Stimulated activated CD4-positive, alpha-beta T cell treated with anti-CD3 and anti-CD28 coated beads, Interleukin-12 subunit alpha, Interleukin-12 subunit beta, amount 100 ng/mL, for 48 hours (primary cell): ENCODE data around the gene POLR2C.

Experiments
- DNase-seq, 3 donors: peaks; one replicate each; pipeline ENCODE4 v3.0.0-alpha.2; 2020; ENCODE audit warnings: low read depth in 2 of 3, low spot score in 1 of 3

POLR2C gene

DNA sequence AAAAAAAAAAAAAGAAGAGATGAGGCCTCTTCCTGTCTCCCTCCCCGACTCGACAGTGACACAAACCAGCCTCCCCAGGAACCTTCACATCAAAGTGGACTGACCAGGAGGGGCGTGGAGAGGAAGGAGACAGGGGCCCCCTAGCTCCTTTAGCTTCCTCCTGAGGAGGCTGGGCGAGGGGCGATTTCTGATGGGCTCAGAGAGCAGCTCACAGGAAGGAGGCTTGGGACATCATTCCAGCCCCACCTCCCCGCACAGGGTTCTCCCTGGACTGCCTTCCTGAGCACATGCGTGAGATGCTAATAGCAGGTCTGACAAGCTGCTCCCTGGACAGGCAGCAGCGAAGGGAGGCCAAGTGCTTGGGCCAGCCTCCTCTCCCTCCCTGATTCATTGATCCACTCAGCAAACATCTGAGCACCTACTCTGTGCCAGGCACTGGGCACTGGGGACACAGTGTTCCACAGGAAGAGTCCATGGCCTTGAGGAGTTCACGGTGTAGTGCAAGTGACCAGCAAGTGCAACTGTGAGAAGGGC is 38.2 kb downstream of the POLR2C start:
- no peak for DNase-seq

DNA sequence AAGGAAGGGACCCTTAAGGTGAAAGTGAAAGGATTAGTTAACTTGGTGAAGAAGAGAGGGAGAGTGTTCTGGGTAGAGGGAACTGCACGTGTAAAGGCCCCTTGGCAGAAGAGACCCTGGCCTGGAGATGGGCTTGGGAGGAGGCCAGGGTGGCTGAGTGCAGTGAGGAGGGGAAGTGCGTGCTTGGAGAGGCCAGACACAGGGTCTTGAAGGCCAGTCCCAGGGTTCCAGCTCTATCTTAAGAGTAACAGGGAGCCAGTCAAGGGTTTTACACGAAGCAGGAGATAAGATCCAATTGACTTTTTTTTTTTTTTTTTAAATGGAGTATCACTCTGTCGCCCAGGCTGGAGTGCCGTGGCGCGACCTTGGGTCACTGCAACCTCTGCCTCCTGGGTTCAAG is 39.0 kb downstream of the POLR2C start:
- DNase-seq, result no peak

DNA sequence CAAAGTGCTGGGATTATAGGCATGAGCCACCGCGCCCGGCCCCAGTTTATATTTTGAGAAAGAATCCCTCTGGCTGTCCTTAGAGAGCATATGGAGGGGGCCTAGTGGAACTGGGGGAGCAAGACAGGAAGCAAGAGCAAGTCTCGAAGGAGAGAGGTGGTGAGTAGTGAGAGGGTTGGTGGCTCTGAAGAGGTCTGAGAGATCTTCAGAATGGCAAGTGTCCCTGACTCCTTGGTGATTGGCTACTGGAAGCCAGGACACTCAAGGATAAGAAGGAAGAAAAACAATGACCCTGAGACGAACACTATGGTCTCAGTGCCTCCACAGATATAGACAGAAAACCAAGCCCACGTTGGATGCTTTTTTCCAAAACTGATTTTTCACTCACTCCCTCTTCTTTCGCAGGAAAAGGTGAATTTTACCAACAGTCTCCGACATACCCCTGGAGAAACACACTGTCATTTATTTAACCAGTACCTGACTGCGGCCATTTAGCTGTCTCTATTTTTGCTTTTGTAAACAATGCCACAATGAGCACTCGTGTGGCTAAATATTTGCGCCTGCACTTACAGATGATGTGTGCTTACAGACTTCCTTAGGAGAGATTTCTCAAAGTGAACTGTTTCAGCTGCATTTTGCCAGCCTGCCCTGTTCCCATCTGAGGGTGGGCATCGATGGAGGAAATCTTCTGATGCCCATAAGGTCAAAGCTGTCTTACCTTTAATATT is 39.7 kb downstream of the POLR2C start:
- DNase-seq, result no peak

DNA sequence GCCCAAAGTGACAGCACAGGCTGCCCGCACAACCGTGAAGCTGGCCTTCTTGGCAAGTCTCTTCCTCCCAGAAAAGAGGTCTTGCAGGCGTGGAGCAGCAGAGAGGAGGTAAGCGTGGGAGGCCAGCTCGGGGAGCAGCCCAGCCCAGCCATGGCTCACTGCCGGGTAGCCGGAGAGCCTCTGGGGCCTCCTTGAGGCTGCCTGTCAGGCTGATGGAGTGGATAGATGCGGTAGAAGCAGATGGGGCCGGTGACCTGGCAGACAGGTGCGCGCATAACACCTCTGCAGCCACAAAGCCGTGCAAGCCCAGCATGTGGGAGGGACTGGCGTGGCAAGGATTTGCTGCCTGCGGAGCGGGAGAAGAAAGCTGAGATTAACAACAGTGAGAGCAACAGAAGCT is 40.9 kb downstream of the POLR2C start:
- no peak for DNase-seq

DNA sequence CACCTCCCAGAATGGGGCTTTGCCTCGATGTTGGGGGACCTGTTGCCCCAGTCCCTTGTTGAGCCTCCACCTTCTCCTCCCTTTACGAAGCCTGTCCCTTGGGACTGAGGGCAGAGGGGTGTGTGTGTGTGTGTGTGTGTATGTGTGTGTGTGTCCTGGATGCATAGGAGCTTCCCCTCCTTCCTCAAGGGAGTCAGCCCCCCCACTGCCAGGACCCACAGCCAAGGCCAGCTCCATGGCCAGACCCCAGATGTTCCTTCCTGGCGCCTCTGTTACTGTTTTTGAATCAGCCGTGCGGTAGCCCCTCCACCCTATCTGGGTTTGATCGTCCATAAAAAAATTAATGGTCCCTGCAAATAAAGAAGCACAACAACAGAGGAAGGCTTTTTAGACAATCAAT is 41.5 kb downstream of the POLR2C start:
- no peak for DNase-seq

DNA sequence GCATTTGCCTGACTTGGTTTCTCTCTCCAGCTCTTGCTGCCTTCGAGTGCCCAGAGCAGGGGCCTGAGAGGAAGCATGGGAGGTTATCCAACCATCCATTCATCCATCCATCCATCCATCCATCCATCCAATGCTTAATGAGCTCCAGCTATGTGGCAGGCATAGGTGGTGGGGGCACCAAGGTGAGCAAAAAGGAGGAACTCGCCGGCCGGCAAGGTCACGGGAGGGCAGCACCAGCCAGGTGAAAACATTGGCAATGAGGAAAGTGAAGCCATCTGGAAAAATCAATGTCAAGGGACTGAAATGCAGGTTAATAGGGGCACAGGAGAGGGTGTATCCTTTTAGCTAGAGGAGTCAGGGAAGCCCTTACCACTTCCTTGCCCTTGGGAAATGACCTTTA is 42.0 kb downstream of the POLR2C start:
- no peak for DNase-seq

DNA sequence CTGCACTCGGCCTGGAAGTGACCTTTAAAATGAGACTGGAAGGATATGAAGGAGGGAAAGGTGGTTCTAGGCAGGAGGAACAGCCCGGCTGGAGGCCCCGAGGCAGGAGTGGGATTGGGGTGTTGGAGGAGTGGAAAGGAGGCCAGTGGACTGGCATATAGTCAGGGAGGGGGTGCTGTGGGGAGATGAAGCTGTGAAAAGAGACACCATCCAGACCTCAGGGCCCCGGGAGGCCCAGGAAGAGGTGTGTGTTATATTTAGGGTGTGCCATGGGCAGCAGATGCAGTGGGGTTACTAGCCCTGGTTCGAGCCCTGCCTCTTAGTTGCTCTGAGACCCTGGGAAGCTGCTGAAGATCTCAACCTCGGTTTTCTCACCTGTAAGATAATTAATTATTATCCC is 42.7 kb downstream of the POLR2C start:
- DNase-seq, result no peak

DNA sequence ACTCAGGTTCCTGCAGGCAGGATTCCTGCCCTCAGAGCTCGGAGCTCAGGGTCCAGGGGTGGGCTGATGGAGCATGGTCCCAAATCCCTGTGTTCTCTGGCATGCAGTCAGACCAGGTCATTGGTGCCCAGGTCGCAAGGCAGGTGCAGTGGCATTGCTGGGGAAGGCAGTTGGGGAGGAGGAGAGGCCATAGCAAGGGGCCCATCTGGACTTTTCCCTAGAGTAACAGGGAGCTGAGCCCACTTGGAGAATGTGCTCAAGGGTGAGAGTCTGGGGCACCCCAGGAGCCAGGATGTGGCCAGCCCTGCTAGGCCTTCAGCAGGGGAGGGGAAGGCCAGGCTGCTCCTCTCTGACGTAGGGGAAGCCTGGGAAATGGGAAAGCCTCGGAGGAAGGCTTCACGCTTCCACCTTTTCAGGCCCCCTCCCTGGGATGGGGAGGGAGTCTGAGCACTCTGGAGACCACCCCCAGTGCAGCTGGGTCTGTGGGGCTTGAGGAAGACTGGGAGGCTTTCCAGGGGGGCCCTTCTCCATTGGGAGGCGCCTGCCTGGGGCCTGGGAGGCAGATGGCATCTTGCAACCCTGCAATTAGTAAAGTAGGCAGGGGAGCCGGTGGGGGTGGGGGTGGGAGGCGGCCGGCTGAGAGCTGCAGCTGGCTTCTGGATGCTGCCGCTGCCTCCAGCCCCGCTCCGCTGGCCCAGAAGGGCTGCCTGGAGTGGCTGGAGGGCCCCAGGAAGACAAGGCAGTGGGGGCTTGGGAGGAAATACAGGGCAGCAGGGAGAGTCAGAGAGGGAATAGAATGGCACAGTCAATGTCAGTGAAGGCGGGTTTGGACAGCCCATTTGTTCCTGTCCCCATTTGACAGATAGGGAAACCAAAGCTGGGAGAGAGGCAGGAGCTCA is 44.9 kb downstream of the POLR2C start:
- DNase-seq, result no peak

DNA sequence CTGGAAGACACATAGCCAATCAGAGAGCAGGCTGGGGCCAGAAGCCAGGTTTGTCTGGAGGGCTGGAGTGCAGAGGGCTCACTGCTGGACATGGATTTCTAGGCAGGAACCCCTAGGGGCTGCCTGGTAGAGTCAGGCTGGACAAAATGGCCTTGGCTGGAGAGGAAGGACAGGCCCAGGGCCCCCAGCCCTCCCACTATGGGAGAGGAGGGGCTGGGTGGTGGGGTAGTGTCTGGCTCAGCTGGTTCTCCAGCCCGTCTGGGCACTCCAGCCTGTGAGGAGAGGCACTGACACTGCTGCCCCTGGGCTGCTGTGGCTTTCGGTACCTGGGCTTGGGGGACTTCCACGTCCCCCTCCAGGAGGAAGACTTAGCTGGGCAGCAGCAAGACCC is 45.6 kb downstream of the POLR2C start:
- DNase-seq, result no peak

DNA sequence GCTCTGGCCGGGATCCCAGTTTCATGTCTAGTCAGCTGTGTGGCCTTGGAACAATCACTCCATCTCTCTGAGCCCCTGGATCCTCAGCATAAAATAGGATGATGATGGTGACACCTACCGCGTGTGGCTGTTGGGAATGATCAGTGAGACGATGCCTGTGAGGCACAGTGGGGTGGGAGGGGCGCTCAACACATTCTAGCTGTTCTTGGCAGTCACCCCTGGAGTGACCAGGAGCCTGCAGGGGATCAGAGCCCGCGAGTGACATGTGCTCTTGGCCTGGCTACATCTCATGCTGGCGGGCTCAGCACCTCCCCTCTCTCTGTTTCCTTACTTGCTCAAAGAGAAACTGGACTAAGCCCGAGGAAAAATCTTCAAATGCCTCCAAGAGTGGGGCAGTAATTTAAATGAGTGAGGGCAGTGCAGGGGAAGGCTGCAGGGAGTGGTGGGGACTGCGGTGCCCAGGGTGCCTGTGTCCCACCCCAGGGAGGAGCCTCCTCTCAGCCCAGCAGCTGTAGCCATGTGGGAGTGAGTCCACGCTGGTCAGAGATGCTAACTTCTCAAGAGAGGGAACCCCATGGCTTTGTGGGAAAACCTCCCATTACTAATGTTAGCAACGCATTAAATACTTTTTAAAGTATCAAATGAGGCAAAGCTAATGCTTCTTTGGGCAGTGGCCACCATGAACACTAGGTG is 46.9 kb downstream of the POLR2C start:
- no peak for DNase-seq

DNA sequence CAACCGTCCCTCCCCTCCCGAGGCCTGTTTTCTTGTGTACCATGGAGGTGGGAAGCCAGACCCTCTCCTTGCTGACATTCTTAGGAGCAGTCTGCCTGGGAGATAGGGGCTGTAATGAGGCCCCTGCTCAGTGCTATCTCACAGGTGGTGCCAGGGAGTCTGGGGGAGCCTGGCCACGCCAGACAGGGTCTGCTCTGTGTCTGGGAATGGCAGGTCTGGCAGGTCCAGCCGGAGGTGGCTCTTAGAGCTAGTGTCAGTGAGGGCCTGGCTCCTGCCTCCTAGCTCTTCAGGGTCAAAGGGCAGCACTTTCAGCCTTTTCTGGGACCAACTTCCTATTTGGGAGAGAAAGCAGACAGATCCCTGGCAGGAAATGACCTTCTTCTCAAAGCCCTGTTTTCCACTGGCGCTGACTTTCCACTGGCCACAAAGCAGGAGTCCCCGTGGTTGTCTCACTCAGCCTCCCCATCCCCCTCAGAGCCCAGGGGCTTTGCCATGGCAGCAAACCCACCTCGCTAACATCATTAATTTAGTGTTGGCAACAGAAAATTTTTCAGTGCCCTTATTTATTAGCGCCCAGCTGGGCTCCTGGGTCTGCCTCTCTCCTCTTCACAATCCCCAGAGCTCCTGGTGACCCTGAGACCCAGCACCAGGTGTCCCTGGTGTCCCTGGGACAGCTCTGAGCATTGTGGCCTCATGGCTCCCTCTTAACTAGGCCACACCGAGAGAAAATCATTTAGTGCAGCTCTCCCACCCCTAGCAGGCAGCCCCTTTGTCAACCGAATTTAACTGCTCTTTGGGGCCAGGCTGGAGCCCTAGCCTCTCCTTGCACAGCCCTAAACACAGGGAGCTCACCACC is 47.8 kb downstream of the POLR2C start:
- DNase-seq, result no peak

DNA sequence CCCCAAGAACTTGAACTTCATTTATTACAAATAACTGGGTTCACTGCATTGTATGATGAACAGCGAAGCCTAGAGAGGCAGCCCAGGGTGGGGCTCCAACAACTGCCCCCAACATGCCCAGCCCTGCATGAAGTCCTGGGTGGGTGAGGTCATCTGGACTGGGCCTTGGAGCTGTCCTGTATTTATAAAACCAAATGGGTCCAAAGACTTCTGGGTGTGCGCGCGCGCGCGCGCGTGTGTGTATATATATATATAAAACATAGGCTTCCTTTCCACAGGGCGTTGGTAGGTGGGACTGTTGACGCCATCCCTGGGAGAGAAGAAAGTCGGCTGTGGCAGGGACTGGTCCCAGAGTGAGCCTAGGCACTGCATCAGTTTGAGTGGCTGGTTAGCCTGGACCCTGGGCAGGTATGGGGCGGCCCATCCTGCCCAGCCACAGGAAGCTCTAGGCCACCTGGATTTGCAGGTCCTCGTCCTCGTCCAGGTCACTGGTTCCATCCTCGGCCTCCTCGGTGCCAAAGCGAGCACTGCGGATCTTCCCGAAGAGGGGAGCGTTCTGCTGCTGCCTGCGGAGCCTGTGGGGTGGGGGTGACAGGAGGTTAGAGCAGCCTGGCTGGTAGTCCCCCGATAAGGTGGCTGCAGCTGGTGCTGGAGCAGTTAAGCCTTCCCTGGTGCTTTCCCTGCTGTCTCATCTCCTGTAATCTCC is 50.0 kb downstream of the POLR2C start:
- DNase-seq, result no peak

DNA sequence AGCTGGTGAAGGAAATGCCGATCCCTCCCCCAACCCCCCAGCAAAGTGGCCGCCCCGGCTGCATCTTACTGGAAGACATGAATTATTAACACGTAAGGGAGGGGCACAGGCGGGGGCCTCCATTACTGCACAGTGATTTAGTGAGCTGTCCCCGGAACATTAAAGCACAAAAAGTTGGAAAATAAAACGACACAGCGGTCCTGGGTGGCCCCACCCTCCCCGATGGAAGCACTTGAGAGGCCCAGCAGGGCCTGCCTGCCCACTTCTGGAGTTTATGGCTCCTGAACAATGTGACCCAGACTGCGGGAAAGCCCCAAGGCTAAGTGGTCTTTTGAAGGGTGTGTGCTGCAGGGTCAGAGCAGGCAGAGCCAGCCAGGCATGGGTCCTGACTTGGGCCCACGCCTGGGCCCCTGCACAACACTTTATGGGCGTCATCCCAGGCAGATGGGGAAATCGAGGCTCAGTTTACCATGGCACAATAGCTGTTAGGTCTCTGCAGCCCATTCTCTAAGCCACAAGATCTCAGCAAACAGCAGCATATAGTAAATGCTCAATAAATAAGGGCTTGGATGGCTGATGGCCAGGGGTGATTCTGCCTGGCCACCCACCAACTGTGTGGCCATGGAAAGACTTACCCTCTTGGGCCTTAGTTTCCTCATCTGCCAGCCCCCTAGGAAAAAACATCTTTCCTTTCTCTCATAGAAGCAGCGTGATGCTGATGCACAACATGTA is 51.1 kb downstream of the POLR2C start:
- DNase-seq, result no peak

DNA sequence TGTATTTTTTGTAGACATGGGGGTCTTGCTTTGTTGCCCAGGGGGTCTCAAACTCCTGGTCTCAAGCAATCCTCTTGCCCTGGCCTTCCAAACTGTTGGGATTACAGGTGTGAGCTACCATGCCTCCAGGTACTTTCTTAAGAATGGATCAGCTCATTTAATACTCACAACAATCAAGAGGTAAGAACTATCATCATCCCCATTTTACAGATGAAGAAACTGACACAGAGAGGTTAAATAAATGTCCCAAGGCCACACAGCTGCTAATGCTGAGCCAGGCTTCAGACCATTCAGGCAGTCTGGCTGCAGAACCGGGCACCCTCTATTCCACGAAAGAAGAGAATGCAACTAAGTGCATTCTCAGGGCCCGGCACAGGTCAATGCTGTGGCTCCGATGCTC is 51.9 kb downstream of the POLR2C start:
- no peak for DNase-seq

DNA sequence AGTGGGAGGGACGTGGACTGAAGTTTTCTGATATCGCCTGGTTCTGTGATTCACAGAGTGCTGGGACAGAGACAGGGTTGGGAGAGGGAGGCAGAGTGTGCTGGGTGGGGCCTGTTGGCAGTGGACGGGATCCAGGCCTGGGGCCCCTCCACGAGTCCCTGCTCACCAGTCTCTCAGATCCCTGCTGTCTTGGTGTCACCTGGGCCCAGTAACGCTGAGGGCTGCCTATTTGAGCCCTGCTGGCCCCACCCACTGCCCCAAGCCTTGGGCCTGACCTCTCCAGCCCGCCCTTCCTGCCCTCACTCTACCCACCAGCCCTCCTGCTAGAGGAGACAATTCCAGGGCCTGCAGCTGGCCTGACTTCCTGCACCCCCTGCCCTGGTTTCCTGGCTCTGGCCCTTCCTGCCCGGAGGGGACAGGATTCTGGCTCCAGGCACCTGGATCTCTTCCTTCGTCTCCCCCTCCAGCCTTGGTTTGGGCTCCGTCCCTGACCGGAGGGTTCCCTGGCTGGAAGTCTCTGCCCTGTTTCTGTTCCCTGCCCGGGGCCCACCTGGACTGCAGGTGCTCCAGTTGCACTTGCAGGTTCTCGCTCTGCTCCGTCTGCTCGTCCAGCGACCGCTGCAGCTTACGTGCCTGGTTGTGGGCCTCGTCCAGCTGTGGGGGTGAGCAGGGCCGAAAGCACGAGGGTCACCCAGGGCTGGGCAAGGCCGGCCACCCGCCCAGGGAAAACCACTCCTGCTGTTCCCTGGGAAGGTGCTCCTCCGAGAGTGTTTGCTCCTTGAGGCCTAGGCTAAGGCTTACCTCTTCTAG is 52.5 kb downstream of the POLR2C start:
- no peak for DNase-seq

DNA sequence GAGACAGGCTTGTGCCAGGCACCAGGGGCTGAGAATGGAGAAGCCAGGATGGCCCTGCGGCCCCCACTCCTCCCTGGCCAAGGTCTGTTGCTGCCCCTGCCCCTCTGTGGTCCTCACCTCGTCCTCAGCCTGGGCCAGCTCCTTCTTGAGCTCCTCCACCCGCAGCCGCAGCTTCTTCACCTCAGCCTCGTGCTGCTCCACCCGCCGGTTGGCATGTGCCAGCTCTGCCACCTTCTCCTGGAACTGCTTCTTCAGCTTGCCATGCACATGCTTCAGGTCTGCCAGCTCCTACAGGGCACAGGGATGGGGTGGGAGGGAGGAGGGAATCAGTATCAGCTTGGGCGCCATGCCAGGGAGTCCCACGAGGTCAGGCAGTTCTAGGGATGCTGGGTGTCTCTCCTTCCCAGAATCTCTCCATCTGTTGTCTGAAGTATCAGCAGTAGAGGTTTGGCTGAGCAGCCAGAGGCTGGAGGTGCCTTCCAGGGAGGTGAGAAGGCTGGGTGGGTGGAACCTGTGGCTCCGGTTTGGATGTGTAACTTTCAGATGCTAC is 53.8 kb downstream of the POLR2C start:
- no peak for DNase-seq

DNA sequence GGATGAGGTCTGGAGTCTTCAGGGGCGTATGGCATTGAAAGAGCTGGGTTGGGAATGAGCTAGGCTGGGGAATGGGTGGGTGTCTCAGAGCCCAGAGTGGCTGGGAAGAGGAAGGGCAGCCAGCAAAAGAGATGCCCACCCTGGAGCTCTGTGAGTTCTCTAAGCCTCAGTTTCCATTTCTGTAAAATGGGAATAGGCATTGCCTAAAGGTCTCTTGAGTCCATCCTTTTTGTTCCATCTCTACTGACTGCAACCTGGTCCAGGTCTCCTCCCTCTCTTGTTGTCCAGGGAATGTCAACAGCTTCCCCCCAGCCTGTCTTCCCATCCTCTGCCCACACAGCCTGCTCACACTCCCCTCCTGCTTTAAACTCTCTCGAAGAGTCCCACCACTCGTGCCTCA is 54.3 kb downstream of the POLR2C start:
- no peak for DNase-seq
